A673 (cell line): ENCODE results near the gene FKBP4.

ENCODE experiments used
- EZH2 ChIP-seq: fragments of 200-600 bp; sonication (generic); IDR thresholded peaks from 2 replicates; pipeline ENCODE4 v1.6.1; 2017; ENCODE audit warnings: borderline replicate concordance, low read depth, mild to moderate bottlenecking, mixed read lengths, antibody characterized with exemption, low read length; ENCODE audit not compliant: poor library complexity, severe bottlenecking
- TF ChIP-seq, protein P1 (sequence below): fragments of 300-800, 200-600 bp; sonication (generic); conservative IDR thresholded peaks from 2 replicates; pipeline ENCODE4 v1.5.1; 2017; ENCODE audit warnings: low read depth, mild to moderate bottlenecking, antibody characterized with exemption, low read length, moderate library complexity, mixed read lengths

DNA sequence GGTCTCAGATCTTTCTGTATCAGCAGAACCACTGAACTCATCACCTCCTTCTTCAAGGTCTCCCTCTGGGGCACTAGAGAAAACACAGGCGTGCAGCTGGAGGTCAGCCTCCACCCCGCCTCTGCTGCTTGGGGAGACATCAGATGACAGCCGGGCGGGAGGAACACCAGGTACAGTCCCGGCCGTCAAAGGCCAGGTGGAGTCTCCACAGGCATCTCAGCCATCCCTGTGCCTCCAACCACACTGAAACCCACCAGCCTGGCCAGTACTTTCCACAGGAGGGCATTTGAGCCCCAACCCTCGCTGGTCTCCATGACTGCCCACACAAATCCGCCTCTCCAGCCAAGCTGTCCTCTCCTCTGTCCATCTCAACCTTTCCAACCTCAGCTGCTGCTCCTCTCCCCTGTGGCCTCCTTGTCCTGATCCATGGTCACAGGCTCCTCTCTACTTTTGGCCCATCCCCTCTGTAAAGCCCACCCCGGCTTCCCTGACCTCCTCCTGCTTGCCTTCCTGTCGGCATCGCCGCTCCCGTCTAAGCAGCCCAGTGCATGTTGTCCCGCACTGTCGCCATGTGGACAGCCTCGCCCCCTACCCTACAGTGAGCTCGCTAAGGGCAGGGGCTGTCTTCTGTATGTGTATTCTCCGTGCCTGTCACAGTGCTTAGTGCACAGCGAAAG lies 21.4 kb upstream of the FKBP4 start:
- no peak for TF ChIP-seq EZH2
- TF ChIP-seq, protein P1, sequence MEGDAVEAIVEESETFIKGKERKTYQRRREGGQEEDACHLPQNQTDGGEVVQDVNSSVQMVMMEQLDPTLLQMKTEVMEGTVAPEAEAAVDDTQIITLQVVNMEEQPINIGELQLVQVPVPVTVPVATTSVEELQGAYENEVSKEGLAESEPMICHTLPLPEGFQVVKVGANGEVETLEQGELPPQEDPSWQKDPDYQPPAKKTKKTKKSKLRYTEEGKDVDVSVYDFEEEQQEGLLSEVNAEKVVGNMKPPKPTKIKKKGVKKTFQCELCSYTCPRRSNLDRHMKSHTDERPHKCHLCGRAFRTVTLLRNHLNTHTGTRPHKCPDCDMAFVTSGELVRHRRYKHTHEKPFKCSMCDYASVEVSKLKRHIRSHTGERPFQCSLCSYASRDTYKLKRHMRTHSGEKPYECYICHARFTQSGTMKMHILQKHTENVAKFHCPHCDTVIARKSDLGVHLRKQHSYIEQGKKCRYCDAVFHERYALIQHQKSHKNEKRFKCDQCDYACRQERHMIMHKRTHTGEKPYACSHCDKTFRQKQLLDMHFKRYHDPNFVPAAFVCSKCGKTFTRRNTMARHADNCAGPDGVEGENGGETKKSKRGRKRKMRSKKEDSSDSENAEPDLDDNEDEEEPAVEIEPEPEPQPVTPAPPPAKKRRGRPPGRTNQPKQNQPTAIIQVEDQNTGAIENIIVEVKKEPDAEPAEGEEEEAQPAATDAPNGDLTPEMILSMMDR, result no peak
